RWPE2 (cell line): ENCODE results near the gene STAT5A.
A peak's percentile ranks its signal among the peaks of the same experiment; 100 is the strongest.
"Not testable (repeated sequence)": the region's sequence is repeated elsewhere in the genome, so short reads cannot be mapped to it uniquely, and the experiment has no call there.

Experiments used
- ATAC-seq: fragments of 200-7000 bp; cut with Tn5 transposase; 3 replicates; pipeline ENCODE4 v1.9.1; 2021; ENCODE audit warnings: low read depth
- DNase-seq: peaks from one replicate; pipeline ENCODE4 v3.0.0-alpha.2; 2020; ENCODE audit warnings: low spot score
- H3K27ac ChIP-seq: fragments of 450-650 bp; 2 replicates; pipeline ENCODE4 v1.5.1; 2017; ENCODE audit warnings: mild to moderate bottlenecking; ENCODE audit not compliant: poor library complexity, severe bottlenecking
- H3K27me3 ChIP-seq: fragments of 250-450 bp; sonication (Bioruptor Pico); 2 replicates; pipeline ENCODE4 v1.5.1; 2021; ENCODE audit warnings: mild to moderate bottlenecking, moderate library complexity; ENCODE audit not compliant: insufficient read depth, poor library complexity, severe bottlenecking
- H3K36me3 ChIP-seq: fragments of 250-450 bp; sonication (Bioruptor Pico); 2 replicates; pipeline ENCODE4 v1.5.1; 2020; ENCODE audit warnings: low read depth, mild to moderate bottlenecking, moderate library complexity
- H3K4me1 ChIP-seq: fragments of 250-450 bp; sonication (Bioruptor Pico); 2 replicates; pipeline ENCODE4 v1.5.1; 2021; ENCODE audit warnings: mild to moderate bottlenecking, moderate library complexity; ENCODE audit not compliant: insufficient read depth, poor library complexity, severe bottlenecking
- H3K4me3 ChIP-seq: fragments of 250-450 bp; sonication (Bioruptor Pico); 2 replicates; pipeline ENCODE4 v1.5.1; 2021; ENCODE audit warnings: mild to moderate bottlenecking, moderate library complexity; ENCODE audit not compliant: severe bottlenecking
- H3K9me3 ChIP-seq: fragments of 250-450 bp; sonication (Bioruptor Pico); 2 replicates; pipeline ENCODE4 v1.5.1; 2021; ENCODE audit warnings: mild to moderate bottlenecking, moderate library complexity; ENCODE audit not compliant: severe bottlenecking
- CTCF ChIP-seq: fragments of 450-650 bp; IDR thresholded peaks from one replicate; pipeline ENCODE4 v1.5.1; 2017; ENCODE audit warnings: mild to moderate bottlenecking, moderate library complexity; ENCODE audit not compliant: poor library complexity, severe bottlenecking

Gene STAT5A

GRCh38 chr17:42316755-42317154 lies 28.5 kb downstream of the STAT5A start:
- TF ChIP-seq CTCF: no peak
- no peak for ATAC-seq
- H3K9me3 ChIP-seq: no peaks in the 10 kb centered on the region
- H3K36me3 ChIP-seq: peaks cover 51% of the 10 kb centered on the region
- H3K4me1 ChIP-seq: peaks cover 8% of the 10 kb centered on the region
- no peak for DNase-seq
- H3K4me3 ChIP-seq: no peak overlapping the region
- H3K27me3 ChIP-seq: no peaks in the 10 kb centered on the region
- H3K27ac ChIP-seq: no peak overlapping the region

- H3K4me3 ChIP-seq: no peak overlapping the region
- TF ChIP-seq CTCF: no peak
- H3K27me3 ChIP-seq: no peaks in the 10 kb centered on the region
- peaks cover 57% of the 10 kb centered on the region for H3K36me3 ChIP-seq
- H3K4me1 ChIP-seq: peaks cover 8% of the 10 kb centered on the region
- H3K27ac ChIP-seq: no peak overlapping the region
- ATAC-seq: no peak
- no peak for DNase-seq
- no peaks in the 10 kb centered on the region for H3K9me3 ChIP-seq
These were observed 29.1 kb downstream of the STAT5A start for GRCh38 chr17:42317266-42317845.

GRCh38 chr17:42317967-42318366 lies 29.7 kb downstream of the STAT5A start:
- H3K36me3 ChIP-seq: peaks cover 62% of the 10 kb centered on the region
- not testable (repeated sequence) for ATAC-seq, H3K9me3 ChIP-seq, H3K27ac ChIP-seq, H3K27me3 ChIP-seq, DNase-seq, H3K4me3 ChIP-seq, H3K4me1 ChIP-seq

- Histone ChIP-seq H3K27me3 (no peaks in the 10 kb centered on the region), H3K9me3 (no peaks in the 10 kb centered on the region), H3K4me3 (no peak overlapping the region), H3K4me1 (peaks cover 20% of the 10 kb centered on the region), H3K27ac (no peak overlapping the region), H3K36me3 (peaks cover 63% of the 10 kb centered on the region)
- TF ChIP-seq CTCF: no peak
- no peak for ATAC-seq
- no peak for DNase-seq
These were observed 33.3 kb downstream of the STAT5A start for GRCh38 chr17:42321555-42321954.

GRCh38 chr17:42322382-42323267 lies 34.3 kb downstream of the STAT5A start:
- Histone ChIP-seq H3K27ac (peak overlapping the region; percentile 92), H3K36me3 (peaks cover 61% of the 10 kb centered on the region), H3K27me3 (no peaks in the 10 kb centered on the region), H3K4me3 (no peak overlapping the region), H3K9me3 (no peaks in the 10 kb centered on the region), H3K4me1 (peaks cover 20% of the 10 kb centered on the region)
- TF ChIP-seq CTCF: peak; percentile 98
- ATAC-seq: peak; percentile 64
- DNase-seq: peak; percentile 90
